Right hindlimb (tissue), 1 donor: ENCODE results near the gene CKB.

ENCODE experiments used
- DNase-seq: peaks from one replicate; pipeline ENCODE4 v3.0.0-alpha.2; 2018

The CKB gene

GRCh38 chr14:103522649-103523574 is at the start of gene CKB:
Gene CKB (minus strand): TSS chr14:103522830. CDS start chr14:103522493, 337 bp downstream.
- peak; percentile 62 for DNase-seq

- DNase-seq, result no peak
These were observed 46.8 kb upstream of the CKB start for GRCh38 chr14:103569408-103569807.

- DNase-seq, result no peak
These were observed 46.3 kb upstream of the CKB start for GRCh38 chr14:103568952-103569351.

- no peak for DNase-seq
These were observed 41.3 kb upstream of the CKB start for GRCh38 chr14:103563844-103564505.

GRCh38 chr14:103563226-103563620 is 40.6 kb upstream of the CKB start:
- no peak for DNase-seq

GRCh38 chr14:103562429-103563225 is 40.0 kb upstream of the CKB start, which contains the start of the genes BAG5 and COA8:
Gene BAG5 (minus strand): TSS chr14:103562657. CDS start chr14:103561164, 1,493 bp downstream.
Gene COA8 (plus strand): TSS chr14:103562960. CDS start chr14:103563002, 42 bp downstream.
- peak; percentile 92 for DNase-seq

- peak; percentile 71 for DNase-seq
These were observed 39.5 kb upstream of the CKB start for GRCh38 chr14:103562179-103562428.

GRCh38 chr14:103561381-103562178 is 39.0 kb upstream of the CKB start:
- peak; percentile 69 for DNase-seq

- no peak for DNase-seq
These were observed 38.1 kb upstream of the CKB start for GRCh38 chr14:103560691-103561090.

GRCh38 chr14:103559766-103560165 is 37.1 kb upstream of the CKB start:
- DNase-seq, result no peak

- DNase-seq, result no peak
These were observed 35.6 kb upstream of the CKB start for GRCh38 chr14:103558071-103558882.

- no peak for DNase-seq
These were observed 34.5 kb upstream of the CKB start for GRCh38 chr14:103556946-103557758.

- no peak for DNase-seq
These were observed 33.1 kb upstream of the CKB start for GRCh38 chr14:103555559-103556337.

GRCh38 chr14:103552846-103553210 is 30.2 kb upstream of the CKB start:
- no peak for DNase-seq

- DNase-seq, result peak; percentile 85
These were observed 29.6 kb upstream of the CKB start for GRCh38 chr14:103552011-103552845.

- peak; percentile 82 for DNase-seq
These were observed 28.7 kb upstream of the CKB start for GRCh38 chr14:103551338-103551762.

GRCh38 chr14:103550451-103551337 is 28.1 kb upstream of the CKB start:
- DNase-seq, result peak; percentile 40
